UCSD-AML1 (cell line): ENCODE measurements around the gene GPRC5A.
A peak's percentile ranks its signal among the peaks of the same experiment; 100 is the strongest.
"Not testable (repeated sequence)": the region's sequence is repeated elsewhere in the genome, so short reads cannot be mapped to it uniquely, and the experiment has no call there.

Experiments used
- DNase-seq: peaks from one replicate; lab custom pipeline; 2025; ENCODE audit not compliant: unreplicated experiment; lab: John Stamatoyannopoulos, UW

GPRC5A gene, protein sequence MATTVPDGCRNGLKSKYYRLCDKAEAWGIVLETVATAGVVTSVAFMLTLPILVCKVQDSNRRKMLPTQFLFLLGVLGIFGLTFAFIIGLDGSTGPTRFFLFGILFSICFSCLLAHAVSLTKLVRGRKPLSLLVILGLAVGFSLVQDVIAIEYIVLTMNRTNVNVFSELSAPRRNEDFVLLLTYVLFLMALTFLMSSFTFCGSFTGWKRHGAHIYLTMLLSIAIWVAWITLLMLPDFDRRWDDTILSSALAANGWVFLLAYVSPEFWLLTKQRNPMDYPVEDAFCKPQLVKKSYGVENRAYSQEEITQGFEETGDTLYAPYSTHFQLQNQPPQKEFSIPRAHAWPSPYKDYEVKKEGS

DNA sequence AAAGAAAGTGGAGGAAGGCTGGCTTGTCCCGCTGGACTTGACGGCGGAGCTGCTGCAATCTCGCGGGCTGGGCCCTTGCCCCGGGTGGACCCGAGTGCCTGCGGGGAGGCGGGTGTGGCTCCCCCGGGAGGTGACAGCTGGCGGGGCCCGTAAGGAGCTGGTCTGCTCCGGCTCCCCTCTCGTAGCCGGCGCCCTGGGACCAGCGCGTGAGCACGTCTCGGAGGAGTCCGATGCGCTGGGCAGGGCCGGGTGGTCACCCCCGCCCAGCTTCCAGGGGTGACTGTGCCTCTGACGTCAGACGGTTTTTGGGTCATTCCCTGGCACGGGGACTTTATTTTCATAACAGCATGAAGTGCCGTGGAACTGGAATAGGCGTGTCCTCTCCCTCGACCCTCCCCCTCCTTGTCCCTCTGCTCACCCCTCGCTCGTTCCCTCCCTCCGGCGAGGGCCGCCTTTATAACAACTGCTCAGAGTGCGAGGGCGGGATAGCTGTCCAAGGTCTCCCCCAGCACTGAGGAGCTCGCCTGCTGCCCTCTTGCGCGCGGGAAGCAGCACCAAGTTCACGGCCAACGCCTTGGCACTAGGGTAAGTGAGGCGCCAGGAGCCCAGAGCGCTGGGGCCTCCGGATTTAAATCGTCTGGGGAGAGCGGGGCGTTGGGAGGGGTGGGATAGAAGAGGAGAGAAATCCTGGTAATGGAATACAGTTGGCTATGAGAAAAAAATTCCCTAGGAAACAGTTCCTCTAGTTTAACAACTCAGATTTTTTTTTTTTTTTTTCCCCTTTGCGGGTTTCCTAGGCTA, at the start of gene GPRC5A:
GPRC5A (plus strand) TSS at position 483 of the 801 bp plus-strand sequence. CDS start 16,688 bp downstream, outside the sequence.
- peak; percentile 29 for DNase-seq

DNA sequence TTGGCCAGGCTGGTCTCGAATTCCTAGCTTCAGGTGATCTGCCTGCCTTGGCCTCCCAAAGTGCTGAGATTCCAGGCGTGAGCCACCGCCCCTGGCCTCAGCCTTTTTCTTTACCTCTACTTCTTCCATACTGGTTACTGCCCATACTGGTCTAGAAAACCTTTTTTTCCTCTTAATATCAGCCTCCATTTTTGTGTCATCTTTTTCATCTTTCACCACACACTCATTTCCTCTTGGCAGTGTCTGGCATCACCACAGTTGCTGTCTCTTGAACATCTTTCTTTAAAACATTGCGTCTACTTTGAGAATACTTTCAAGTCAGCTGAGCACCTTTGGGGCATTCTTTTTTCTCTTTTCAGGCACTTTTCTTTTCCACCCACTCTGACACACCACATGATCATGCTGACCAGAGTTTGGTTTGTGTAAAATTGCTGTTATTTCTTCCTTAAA, 45.5 kb upstream of the GPRC5A start:
- DNase-seq, result no peak

DNA sequence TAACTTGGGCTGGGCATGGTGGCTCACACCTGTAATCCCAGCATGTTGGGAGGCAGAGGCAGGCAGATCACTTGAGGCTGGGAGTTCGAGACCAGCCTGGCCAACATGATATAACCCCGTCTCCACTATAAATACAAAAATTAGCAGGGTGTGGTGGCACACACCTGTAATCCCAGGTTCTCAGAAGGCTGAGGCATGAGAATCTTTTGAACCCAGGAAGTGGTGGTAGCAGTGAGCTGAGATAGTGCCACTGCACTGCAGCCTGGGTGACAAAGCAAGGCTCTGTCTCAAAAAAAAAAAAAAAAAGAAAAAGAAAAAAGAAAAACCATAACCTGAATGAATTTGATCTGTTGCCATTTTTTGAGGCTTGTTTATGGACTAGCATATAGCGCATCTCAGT, 44.6 kb upstream of the GPRC5A start:
- not testable (repeated sequence) for DNase-seq

DNA sequence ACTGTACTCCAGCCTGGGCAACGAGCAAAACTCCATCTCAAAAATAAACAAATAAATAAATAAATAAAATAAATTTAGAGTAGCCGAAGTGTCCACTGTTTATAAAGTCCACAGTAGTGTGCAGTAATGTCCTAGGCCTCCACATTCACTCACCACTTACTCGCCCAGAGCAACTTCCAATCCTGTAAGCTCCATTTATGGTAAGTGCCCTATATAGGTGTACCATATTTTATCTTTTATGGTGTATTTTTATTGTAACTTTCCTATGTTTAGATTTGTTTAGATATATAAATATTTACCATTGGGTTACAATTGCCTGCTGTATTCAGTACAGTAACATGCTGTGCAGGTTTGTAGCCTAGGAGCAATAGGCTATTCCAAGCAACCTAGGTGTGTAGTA, 37.9 kb upstream of the GPRC5A start:
- DNase-seq, result no peak

DNA sequence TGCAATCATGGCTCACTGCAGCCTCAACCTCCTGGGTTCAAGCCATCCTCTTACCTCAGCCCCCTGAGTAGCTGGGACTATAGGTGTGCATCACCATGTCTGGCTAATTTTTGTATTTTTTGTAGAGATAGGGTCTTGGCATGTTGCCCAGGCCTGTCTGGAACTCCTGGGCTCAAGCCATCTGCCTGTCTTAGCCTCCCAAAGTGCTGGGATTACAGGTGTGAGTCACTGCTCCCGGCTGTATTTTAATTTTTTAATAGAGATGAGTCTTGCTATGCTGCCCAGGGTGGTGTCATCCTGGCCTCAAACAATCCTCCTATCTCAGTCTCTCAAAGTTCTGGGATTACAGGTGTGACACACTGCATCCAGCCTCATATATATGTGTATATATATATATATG, 31.7 kb upstream of the GPRC5A start:
- no peak for DNase-seq

DNA sequence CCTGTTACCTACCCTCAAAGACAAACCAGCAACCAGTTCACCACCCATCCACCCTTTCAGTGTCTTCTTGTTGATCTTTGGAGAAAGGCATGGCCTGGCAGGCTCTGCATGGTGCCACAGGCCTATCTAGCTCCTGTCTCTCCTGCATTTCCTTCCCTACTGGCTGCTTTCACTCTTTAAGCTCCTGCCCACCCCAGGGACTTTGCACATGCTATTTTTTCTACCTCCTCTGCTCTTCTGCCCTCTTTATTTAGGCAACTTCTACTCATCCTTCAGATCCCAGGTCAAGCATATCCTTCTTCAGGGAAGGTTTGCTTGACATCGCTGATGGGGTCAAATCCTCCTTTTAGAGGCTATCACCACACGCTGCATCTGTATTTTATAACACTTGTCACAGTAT, 27.1 kb upstream of the GPRC5A start:
- no peak for DNase-seq

DNA sequence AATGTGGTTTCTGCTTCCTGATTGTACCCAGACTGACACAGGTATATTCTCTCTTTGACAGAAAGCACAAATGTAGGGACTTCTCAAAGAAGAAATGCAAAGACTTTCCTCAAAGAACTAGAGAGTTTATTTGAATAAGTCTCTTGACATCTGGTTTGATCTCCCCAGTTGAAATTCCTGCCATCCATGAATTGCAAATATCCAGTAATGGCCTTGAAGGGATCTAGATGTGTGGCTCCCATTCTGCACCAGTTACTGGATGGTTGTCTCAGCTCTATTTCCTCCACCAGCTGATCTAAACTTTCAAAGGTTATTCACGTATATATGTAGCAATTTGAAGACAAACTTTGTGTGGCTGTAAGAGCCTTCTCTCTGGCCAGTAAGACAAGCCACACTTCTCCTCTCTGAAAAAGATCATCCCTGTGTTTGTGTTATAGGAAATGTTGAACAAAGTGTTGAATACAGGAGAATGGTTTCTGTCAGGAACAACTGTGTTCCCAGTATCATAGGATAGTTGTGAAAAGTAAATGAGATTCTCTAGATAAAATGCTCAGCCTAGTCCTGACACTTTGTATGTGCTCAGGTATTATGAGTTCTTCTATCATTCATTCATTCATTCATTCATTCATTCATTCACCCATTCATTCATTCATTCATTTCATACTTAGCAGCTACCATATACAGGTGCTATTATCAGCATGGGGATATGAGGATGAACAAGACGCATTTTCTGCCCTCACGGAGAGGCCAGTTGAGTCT, 22.7 kb upstream of the GPRC5A start:
- no peak for DNase-seq

DNA sequence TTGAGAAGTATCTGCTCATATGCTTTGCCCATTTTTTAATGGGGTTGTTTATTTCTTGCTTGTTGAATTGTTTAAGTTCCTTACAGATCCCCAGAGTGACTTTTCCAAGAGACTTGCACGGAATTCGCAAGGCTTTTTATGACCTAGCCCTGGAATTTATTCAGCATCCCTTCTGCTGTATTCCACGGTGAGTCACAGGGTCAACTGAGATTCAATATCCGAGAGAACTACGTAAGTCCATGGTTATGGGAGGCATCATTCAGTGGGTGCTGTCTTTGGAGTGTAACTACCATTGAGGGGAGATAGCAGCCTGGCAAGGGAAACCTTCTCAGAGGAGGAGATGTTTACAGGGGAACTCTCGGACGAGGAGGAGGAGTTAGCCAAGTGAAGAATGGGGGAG, 20.9 kb upstream of the GPRC5A start:
- no peak for DNase-seq

DNA sequence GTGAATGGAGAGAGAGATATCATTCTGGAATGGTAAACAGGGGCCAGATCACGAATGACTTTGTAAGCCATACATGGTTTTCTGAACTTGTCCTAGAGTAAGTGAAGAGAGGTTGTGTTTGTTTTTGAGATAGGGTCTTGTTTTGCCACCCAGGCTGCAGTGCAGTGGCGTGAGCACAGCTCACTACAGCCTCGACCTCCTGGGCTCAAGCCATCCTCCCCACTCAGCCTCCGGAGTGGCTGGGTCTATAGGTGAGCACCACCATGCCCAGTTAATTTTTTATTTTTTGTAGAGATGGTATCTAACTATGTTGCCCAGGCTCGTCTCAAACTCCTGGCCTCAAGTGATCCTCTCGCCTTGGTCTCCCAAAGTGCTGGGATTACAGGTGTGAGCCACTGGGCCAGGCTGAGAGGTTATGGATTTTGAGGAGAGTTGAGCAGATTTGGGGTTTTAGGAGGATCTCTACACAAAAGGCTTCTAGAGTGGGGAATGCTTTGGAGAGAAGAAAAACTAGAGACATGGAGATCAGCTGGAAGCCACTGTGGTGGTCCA, 19.7 kb upstream of the GPRC5A start:
- DNase-seq, result no peak

DNA sequence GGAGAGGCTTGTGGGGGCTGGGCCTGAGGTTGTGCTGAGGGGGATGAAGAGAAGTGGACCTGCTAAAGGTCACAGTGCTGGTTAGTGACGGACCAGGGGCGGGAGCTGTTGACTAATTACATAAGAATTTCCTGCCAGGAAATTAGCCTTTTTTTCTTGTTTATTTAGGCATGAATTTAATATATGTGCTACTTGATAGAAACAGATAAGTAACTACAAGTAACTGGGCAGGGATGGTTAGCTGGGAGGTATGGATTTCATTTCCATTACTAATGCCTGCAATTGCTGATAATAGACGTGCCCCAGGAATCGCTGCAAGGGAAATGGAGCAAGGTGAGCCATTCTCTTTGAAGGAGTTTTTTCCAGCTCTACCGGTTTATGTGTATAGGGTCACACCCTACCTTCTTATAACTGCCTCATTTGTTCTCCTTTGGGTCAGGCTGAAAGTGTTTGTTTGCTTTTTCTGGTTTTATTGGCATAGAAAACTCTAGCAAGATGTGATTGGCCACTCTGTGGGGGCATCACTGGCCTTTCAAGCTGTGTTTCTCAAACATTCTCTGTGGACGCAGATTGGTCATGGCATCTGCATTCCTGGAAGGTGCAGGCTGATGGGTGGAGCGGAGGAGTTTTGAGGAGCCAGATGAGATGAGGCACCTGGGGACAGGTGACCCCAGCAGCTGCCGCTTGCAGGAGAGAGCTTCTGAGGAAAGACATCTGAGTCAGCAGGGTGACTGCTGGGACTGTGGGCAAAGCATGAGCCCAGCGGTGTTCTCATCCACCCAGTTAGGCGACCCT, 19.0 kb upstream of the GPRC5A start:
- no peak for DNase-seq

DNA sequence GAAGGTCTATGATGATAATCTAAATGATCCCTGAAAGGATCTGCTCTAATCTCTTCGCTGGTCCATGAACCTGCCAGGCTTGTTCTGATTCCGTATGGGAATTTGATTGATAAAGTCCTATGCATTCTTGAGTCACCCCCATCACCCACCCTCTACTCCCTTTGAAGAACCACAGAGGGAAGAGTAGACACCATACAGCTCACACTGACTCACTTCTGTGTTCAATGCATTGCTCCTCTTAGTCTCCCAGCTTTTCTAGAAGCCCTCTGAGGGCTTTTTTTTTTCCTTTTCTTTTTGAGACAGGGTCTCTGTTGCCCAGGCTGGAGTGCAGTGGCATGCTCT, 18.5 kb upstream of the GPRC5A start:
- no peak for DNase-seq

DNA sequence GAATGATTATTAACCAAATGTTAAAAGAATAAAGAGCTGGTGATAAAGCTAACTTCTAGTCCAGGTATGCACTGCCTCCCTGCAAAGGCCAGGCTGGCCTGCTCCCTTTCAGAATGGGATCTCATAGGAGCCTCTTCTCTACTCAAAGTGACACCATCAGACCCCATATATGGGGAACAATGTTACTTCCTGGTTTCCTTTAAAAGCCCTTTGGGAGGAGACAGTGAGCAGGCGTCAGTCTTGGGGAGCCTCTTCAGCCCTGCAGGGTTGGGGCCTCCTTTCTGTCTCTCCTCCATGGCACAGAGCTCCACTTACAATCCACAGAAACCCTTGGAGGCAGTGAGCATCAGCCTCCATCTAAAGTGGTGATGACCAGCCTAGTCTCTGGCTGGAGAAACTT, 17.3 kb upstream of the GPRC5A start:
- no peak for DNase-seq

DNA sequence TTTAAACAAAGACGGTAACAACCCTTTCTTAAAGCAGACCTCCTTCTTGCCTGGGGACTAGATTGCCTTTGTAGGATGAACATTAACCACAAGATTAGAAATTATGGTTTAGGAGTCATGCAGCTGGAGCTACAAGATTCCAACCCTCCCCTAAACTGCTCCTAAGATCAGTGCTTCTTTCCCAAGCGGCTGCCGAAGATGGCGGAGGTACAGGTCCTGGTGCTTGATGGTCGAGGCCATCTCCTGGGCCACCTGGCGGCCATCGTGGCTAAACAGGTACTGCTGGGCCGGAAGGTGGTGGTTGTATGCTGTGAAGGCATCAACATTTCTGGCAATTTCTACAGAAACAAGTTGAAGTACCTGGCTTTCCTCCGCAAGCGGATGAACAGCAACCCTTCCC, 16.1 kb upstream of the GPRC5A start:
- not testable (repeated sequence) for DNase-seq

DNA sequence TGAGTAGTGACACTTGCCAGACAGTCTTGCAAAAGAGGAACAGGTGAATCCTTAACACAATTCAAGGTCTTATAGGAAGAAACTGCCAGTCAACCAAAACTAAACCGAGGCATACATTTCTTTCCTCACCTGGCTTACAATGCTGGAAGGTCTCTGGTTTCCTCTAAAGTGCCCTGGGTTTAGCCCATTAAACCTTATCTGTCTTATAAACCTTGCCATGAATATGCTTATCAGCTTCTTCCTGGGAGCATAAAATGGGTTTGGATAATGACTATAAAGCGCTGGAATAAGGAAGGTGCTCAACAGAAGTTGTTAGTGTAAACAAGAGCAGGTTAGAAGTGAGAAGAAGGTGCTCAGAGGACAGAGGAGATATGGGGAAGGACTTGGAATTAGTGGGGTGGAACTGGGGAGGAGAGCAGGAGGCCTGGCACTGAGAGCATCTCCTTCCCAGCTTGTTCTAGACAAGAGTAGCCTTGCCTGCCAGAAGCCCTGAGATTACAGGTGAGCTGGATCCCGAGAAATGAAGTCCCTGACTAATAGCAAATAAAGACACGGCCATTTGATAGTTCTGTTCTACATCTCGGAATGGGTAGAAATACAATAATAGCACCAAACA, 14.1 kb upstream of the GPRC5A start:
- DNase-seq, result no peak

DNA sequence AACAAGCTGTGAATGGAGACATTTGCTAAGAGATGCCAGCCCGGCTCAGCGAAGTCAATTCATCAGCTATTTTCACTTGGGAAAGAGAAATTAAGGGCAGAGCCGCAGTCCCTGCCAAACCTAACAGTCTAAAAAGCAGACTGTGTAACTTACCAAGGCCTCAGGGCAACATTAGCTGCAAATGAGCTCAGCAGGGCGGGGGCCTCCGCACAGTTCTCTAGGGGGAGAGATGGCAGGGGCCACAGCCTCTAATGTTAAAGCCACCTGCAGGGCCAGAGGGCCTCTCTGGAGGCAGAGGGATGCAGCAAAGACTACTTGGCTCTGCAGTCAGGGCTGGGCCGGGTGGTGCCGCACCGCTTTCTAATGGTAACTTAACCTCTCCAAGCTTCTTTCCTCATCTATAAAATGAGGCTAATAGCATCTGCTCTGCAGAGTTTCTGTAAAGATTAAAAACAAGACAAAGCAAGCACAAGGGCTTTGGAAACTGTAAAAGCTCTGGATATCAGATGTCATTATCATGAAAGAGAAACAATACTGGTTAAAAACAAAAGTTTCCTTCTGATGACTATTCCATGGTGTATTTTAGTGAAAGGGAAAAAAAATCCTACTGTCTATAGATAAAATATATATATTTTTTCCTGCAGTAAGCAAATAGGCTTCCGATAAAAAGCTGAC, 13.4 kb upstream of the GPRC5A start:
- no peak for DNase-seq

DNA sequence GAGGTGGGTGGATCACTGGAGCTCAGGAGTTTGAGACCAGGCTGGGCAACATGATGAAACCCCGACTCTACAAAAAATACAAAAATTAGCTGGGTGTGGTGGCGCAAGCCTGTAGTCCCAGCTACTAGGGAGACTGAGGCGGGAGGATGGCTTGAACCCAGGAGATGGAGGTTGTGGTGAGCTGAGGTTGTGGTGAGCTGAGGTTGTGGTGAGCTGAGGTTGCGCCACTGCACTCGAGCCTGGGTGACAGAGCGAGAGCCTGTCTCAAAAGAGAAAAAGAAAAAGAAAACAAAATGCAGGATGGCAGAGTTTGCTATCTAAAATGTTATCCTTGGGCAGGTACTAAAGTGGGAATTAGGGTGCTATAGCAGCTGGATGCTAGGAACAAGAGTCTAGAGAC, 10.8 kb upstream of the GPRC5A start:
- DNase-seq, result no peak

DNA sequence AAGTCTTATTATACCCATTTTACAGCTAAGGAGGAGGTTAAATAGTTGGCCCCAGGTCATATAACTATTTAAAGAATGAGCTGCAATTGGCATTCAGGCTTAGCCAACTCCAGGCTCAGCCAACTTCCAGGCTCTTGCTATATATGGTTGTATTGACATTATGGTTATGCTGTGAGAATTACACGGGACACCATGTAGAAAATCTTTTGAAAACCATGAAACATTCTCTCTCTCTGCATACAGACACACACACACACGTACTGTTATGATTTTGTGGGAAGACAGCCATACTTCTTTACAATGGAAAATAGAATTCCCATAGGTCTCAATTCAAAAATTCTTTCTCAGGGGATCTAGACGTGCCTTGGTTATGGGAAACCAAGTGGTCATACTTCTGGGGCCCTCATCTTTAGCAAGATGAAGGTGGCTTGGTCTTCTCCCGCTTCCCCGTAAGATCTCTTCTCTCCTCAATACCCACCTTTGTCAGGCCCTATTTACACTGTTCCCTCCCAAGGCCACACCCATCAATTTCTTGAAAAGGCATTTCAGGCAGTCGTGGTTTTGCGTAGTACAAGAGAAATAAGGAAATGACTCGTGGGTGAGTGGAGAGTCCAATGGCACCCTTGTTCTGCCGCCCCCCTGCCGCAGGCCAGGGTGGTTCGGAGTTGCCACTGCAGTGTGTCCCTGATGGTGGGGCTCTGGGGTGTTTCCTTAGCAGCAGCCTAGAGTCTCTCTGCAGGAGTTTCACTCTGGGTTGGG, 10.0 kb upstream of the GPRC5A start:
- peak; percentile 19 for DNase-seq

DNA sequence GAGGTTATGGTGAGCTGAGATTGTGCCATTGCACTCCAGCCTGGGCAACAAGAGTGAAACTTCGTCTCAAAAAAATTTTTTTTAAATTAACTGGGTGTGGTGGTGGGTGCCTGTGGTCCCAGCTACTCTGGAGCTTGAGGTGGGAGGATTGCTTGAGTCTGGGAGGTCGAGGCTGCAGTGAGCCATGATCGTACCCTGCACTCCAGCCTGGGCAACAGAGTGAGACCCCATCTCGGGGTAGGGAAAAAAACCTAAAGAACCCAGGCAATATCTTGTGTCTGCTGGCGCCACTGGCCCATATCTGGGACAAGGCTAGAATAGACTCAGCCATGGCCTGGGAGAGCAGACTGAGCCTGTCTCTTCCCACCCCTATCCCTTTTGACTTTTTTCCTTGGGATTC, 9.1 kb upstream of the GPRC5A start:
- DNase-seq, result no peak
